OCI-LY3 (cell line): Measurements from ENCODE around the gene SNCA.

Source experiments
- H2AFZ ChIP-seq: fragments of 200-600, 300-600 bp; shearing (Covaris generic); 2 replicates; pipeline ENCODE4 v1.6.0; 2014; ENCODE audit warnings: antibody characterized with exemption, low read depth, low read length
- H3K27ac ChIP-seq: fragments of 200-600, 300-600 bp; sonication (generic); 2 replicates; pipeline ENCODE4 v1.5.1; 2014; ENCODE audit warnings: mild to moderate bottlenecking, low read length, moderate library complexity, mixed read lengths
- H3K27me3 ChIP-seq: fragments of 200-600, 300-600 bp; sonication (generic); 2 replicates; pipeline ENCODE4 v1.6.1; 2014; ENCODE audit warnings: low read depth, low read length, mixed read lengths
- H3K36me3 ChIP-seq: fragments of 200-600, 300-600 bp; sonication (generic); replicated peaks from 2 replicates; pipeline ENCODE3; 2014; ENCODE audit warnings: low read depth, low read length, mixed read lengths
- H3K4me1 ChIP-seq: fragments of 300-600, 200-600 bp; sonication (generic); 2 replicates; pipeline ENCODE4 v1.6.1; 2014; ENCODE audit warnings: low read length, mixed read lengths
- H3K4me2 ChIP-seq: fragments of 200-600, 300-600 bp; sonication (generic); 2 replicates; pipeline ENCODE4 v1.6.1; 2014; ENCODE audit warnings: low read length, mixed read lengths
- H3K4me3 ChIP-seq: fragments of 300-600, 200-600 bp; sonication (generic); 2 replicates; pipeline ENCODE4 v1.5.1; 2014; ENCODE audit warnings: antibody characterized with exemption, mild to moderate bottlenecking, low read length, moderate library complexity
- H3K79me2 ChIP-seq: fragments of 300-600, 200-600 bp; shearing (Covaris generic); 2 replicates; pipeline ENCODE4 v1.6.1; 2014; ENCODE audit warnings: mild to moderate bottlenecking, low read length, mixed read lengths
- H3K9ac ChIP-seq: fragments of 300-600, 200-600 bp; shearing (Covaris generic); 2 replicates; pipeline ENCODE4 v1.6.0; 2014; ENCODE audit warnings: mild to moderate bottlenecking, low read length, moderate library complexity
- H3K9me3 ChIP-seq: fragments of 200-600, 300-600 bp; shearing (Covaris generic); 2 replicates; pipeline ENCODE4 v1.6.1; 2014; ENCODE audit warnings: low read length, mixed read lengths; ENCODE audit not compliant: insufficient read depth
- H4K20me1 ChIP-seq: fragments of 200-600, 300-600 bp; sonication (generic); 2 replicates; pipeline ENCODE4 v1.6.1; 2016; ENCODE audit warnings: low read length, mixed read lengths; ENCODE audit not compliant: insufficient read depth
- EZH2phosphoT487 ChIP-seq: fragments of 200-600 bp; shearing (Covaris generic); IDR thresholded peaks from 2 replicates; pipeline ENCODE4 v1.6.1; 2018; ENCODE audit warnings: antibody characterized with exemption, mixed run types, low read depth
- TF ChIP-seq, protein P1 (sequence below): fragments of 200-600, 300-600 bp; sonication (generic); IDR thresholded peaks from 2 replicates; pipeline ENCODE4 v1.5.1; 2014; ENCODE audit warnings: antibody characterized with exemption, low read length, low read depth

Gene SNCA

GRCh38 chr4:89781321-89781720 is 55.6 kb downstream of the SNCA start:
- Histone ChIP-seq H2AFZ (no peak overlapping the region), H3K4me3 (no peak overlapping the region), H3K27ac (no peak overlapping the region), H3K9ac (no peak overlapping the region), H3K4me2 (no peak overlapping the region), H3K4me1 (no peaks in the 10 kb centered on the region), H3K79me2 (no peaks in the 10 kb centered on the region), H3K9me3 (no peaks in the 10 kb centered on the region), H3K27me3 (no peaks in the 10 kb centered on the region), H4K20me1 (no peaks in the 10 kb centered on the region), H3K36me3 (no peaks in the 10 kb centered on the region)
- TF ChIP-seq, protein P1, sequence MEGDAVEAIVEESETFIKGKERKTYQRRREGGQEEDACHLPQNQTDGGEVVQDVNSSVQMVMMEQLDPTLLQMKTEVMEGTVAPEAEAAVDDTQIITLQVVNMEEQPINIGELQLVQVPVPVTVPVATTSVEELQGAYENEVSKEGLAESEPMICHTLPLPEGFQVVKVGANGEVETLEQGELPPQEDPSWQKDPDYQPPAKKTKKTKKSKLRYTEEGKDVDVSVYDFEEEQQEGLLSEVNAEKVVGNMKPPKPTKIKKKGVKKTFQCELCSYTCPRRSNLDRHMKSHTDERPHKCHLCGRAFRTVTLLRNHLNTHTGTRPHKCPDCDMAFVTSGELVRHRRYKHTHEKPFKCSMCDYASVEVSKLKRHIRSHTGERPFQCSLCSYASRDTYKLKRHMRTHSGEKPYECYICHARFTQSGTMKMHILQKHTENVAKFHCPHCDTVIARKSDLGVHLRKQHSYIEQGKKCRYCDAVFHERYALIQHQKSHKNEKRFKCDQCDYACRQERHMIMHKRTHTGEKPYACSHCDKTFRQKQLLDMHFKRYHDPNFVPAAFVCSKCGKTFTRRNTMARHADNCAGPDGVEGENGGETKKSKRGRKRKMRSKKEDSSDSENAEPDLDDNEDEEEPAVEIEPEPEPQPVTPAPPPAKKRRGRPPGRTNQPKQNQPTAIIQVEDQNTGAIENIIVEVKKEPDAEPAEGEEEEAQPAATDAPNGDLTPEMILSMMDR: no peak
- no peak for TF ChIP-seq EZH2phosphoT487

DNA sequence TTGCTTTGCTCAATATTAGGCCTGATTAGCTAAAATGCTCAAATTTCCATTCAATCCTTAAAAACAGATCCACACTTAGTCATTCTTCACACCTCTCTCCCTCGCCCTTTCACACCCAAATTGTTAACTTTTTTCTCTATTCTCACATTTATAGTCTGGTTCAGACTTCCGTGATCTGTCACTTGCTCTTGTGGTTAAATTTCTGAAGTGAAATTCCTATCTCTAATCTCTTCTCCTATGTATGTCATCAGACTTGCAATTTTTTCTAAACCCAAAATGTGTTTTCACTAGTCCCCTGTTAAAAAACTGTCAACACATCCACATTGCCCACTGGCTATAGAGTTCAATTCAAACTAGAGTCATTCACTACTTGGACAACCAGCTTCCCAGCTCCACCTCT is 63.2 kb downstream of the SNCA start:
- Histone ChIP-seq H3K4me3 (no peak overlapping the region), H3K36me3 (no peaks in the 10 kb centered on the region), H3K4me2 (no peak overlapping the region), H4K20me1 (no peaks in the 10 kb centered on the region), H3K9ac (no peak overlapping the region), H3K9me3 (no peaks in the 10 kb centered on the region), H2AFZ (no peak overlapping the region), H3K27ac (no peak overlapping the region), H3K27me3 (no peaks in the 10 kb centered on the region), H3K79me2 (no peaks in the 10 kb centered on the region), H3K4me1 (no peaks in the 10 kb centered on the region)
- TF ChIP-seq, protein P1: no peak
- TF ChIP-seq EZH2phosphoT487: no peak

- Histone ChIP-seq H3K9ac (no peak overlapping the region), H2AFZ (no peak overlapping the region), H3K4me3 (no peak overlapping the region), H3K27me3 (no peaks in the 10 kb centered on the region), H3K27ac (no peak overlapping the region), H3K4me1 (no peaks in the 10 kb centered on the region), H3K36me3 (no peaks in the 10 kb centered on the region), H3K9me3 (no peaks in the 10 kb centered on the region), H3K4me2 (no peak overlapping the region), H3K79me2 (no peaks in the 10 kb centered on the region), H4K20me1 (no peaks in the 10 kb centered on the region)
- TF ChIP-seq, protein P1: no peak
Measured at GRCh38 chr4:89769856-89770255, 67.1 kb downstream of the SNCA start.

- Histone ChIP-seq H3K9ac (no peak overlapping the region), H4K20me1 (no peaks in the 10 kb centered on the region), H3K4me2 (no peak overlapping the region), H3K4me1 (no peaks in the 10 kb centered on the region), H3K79me2 (no peaks in the 10 kb centered on the region), H3K27me3 (no peaks in the 10 kb centered on the region), H2AFZ (no peak overlapping the region), H3K4me3 (no peak overlapping the region), H3K36me3 (no peaks in the 10 kb centered on the region), H3K9me3 (no peaks in the 10 kb centered on the region), H3K27ac (no peak overlapping the region)
- TF ChIP-seq EZH2phosphoT487: no peak
- TF ChIP-seq, protein P1: no peak
Measured at GRCh38 chr4:89767924-89768323, 69.0 kb downstream of the SNCA start.
